ENCODE measurements around the gene LOXL1. TPM values are rescaled to one million over a fixed set of nuclear protein-coding genes. Genes with fewer than 3 reads are reported as not detected.

Gene LOXL1, protein sequence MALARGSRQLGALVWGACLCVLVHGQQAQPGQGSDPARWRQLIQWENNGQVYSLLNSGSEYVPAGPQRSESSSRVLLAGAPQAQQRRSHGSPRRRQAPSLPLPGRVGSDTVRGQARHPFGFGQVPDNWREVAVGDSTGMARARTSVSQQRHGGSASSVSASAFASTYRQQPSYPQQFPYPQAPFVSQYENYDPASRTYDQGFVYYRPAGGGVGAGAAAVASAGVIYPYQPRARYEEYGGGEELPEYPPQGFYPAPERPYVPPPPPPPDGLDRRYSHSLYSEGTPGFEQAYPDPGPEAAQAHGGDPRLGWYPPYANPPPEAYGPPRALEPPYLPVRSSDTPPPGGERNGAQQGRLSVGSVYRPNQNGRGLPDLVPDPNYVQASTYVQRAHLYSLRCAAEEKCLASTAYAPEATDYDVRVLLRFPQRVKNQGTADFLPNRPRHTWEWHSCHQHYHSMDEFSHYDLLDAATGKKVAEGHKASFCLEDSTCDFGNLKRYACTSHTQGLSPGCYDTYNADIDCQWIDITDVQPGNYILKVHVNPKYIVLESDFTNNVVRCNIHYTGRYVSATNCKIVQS
- total RNA-seq (2016; rRNA removed; fragmentation: Illumina TruSeq; extraction: Trizol) (0.51 TPM in 1 of 2 replicates, not detected in the other), polyA plus RNA-seq (2011; rRNA removed) (0.16 and 1.3 TPM in 2 replicates), polyA minus RNA-seq (2011; rRNA and poly(A)+ RNA removed; ENCODE audit: low replicate concordance) (0.30 and 1.4 TPM in 2 replicates), Bru-seq, nascent RNA (percentile 14 among the genes with signal in this experiment), BruChase-seq, experiment 1, labeled RNA remaining after a 6-hour chase (not detected), BruChase-seq, experiment 2, labeled RNA remaining after a 2-hour chase (percentile 11 among the genes with signal in this experiment)
- total RNA-seq (2016; cell fraction: cytosol; rRNA removed; fragmentation: Illumina TruSeq; extraction: Trizol; ENCODE audit: low read depth): 0.10 TPM in 1 of 2 replicates, not detected in the other
- total RNA-seq (2016; cell fraction: insoluble cytoplasmic fraction; rRNA removed; fragmentation: Illumina TruSeq; extraction: Trizol): 0.30 and 0.40 TPM in 2 replicates
- total RNA-seq (2016; cell fraction: membrane; rRNA removed; fragmentation: Illumina TruSeq; extraction: Trizol): 0.46 and 0.69 TPM in 2 replicates
- total RNA-seq (2016; cell fraction: nucleus; rRNA removed; fragmentation: Illumina TruSeq; extraction: Trizol): 0.47 TPM in 1 of 2 replicates, not detected in the other
- polyA plus RNA-seq (2011; cell fraction: cytosol; rRNA removed): 0.58 and 0.69 TPM in 2 replicates
- 0.35 and 0.80 TPM in 2 replicates for polyA plus RNA-seq (2011; cell fraction: nucleus; rRNA removed)
- not detected in 2 replicates for polyA plus RNA-seq (2012)
- 0.31 and 0.33 TPM in 2 replicates for polyA plus RNA-seq (2016; cell fraction: cytosol; fragmentation: Illumina TruSeq; extraction: Trizol; ENCODE audit: low read depth)
- polyA plus RNA-seq (2016; cell fraction: insoluble cytoplasmic fraction; fragmentation: Illumina TruSeq; extraction: Trizol; ENCODE audit: low read depth): 0.39 TPM in 1 of 2 replicates, not detected in the other
- polyA plus RNA-seq (2016; cell fraction: membrane; fragmentation: Illumina TruSeq; extraction: Trizol; ENCODE audit: low read depth): 0.41 and 0.76 TPM in 2 replicates
- polyA plus RNA-seq (2016; cell fraction: nucleus; fragmentation: Illumina TruSeq; extraction: Trizol; ENCODE audit: insufficient read depth, low read depth): 0.92 and 1.1 TPM in 2 replicates
- 0.26 TPM in 1 of 2 replicates, not detected in the other for polyA minus RNA-seq (2011; cell fraction: cytosol; rRNA and poly(A)+ RNA removed)
- polyA minus RNA-seq (2011; cell fraction: nucleus; rRNA and poly(A)+ RNA removed): 0.39 TPM in 1 of 2 replicates, not detected in the other
- long read RNA-seq, experiment 1: 0 reads
- long read RNA-seq, experiment 2: 0 reads

DNA sequence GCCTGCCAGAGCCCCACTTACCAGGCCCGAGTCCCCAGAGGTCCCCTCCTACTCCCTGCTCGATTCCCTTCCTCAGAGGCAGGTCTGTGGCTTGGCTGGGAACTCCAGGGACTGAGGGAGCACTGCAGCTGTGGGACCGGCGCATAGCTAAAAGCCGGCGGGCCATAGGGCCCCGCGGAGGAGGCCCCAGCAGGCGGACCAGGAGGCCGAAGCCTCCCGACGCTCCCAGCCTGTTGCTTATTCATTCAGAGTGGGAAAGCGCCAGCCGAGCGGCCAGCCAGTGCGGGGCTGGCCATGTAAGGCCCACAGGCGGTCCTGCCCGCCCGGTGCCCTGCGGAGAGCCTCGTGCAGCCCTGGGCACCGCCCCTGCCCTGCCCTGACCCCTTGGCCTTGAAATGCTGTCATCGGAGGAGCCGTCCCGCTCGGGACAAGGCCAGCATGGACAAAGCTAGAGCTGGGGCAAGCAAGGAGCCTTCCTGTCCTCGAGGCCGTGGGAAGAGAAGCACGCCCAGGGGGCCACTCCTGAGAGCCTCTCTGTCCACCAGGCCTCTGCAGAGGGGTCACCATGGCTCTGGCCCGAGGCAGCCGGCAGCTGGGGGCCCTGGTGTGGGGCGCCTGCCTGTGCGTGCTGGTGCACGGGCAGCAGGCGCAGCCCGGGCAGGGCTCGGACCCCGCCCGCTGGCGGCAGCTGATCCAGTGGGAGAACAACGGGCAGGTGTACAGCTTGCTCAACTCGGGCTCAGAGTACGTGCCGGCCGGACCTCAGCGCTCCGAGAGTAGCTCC lies at the start of gene LOXL1:
Gene LOXL1 (plus strand): TSS at position 244 of the 784 bp plus-strand sequence. CDS start 322 bp downstream, at position 566.
- FAIRE-seq (no peak), DNase-seq (ENCODE audit: low spot score) (peak; percentile 23), ATAC-seq (peak; percentile 79)
- H4K20me1 ChIP-seq (ENCODE audit: insufficient read depth, low read length): no peaks in the 10 kb centered on the region
- peaks cover 5 to 57% of the 10 kb centered on the region in 2 experiments; a peak in 3 of 5 replicates for H3K27me3 ChIP-seq (ENCODE audit: control insufficient read depth in 1 of 2, insufficient read depth in 2 of 2, low read length in 2 of 2)
- peak within 1 kb of the TSS; percentile 54 for H3K4me2 ChIP-seq (ENCODE audit: low read depth, low read length)
- no peaks in the 10 kb centered on the region for H3K36me3 ChIP-seq (replicated peaks in 1 of 2; ENCODE audit: control insufficient read depth in 1 of 2, insufficient read depth in 2 of 2, low read length in 2 of 2)
- peak within 1 kb of the TSS in 2 of 3 experiments; percentile 25 to 58; a peak in 2 of 6 replicates for H3K4me3 ChIP-seq (replicated peaks in 1 of 3; ENCODE audit: insufficient read depth in 1 of 3, low read depth in 2 of 3, low read length in 3 of 3)
- CTCF ChIA-PET (ENCODE audit: low intra/inter-chr PET ratio, low total read pairs): no interaction called here
- peaks cover 6% of the 10 kb centered on the region; the same call in 1 of the 2 replicates for H3K4me1 ChIP-seq (ENCODE audit: insufficient read depth, low read length)
- POLR2A ChIA-PET: no interaction called here
- no TSS peak for BruUV-seq (replicated peaks)
- in situ Hi-C loops (cut with HindIII; ENCODE audit: extremely low pct_ligation_motif_present, low pct_unique_long_range_greater_than_20kb): no loop called here
- H3K9me3 ChIP-seq (ENCODE audit: low read length): no peaks in the 10 kb centered on the region
- no peak within 1 kb of the TSS for H3K27ac ChIP-seq (ENCODE audit: extremely low read length, insufficient read depth, low read length)
- intact Hi-C loops (cut with micrococcal nuclease; ENCODE audit: unreplicated experiment): no loop called here
- 7% methylated on average over 8 of the region's 47 CpGs for WGBS (ENCODE audit: low lambda C conversion rate)
- H3K79me2 ChIP-seq (ENCODE audit: insufficient read depth, low read length): no peaks in the 10 kb centered on the region
- H2AFZ ChIP-seq (ENCODE audit: low read length): no peak within 1 kb of the TSS
- no peak within 1 kb of the TSS for H3K9ac ChIP-seq (ENCODE audit: insufficient read depth, low read depth, low read length)
- TF ChIP-seq HNRNPLL (IDR thresholded peaks at IDR 0.05; ENCODE audit: low read depth, low read length, poor library complexity, severe bottlenecking) (peak; percentile 69), ZNF501 (CRISPR knock-in tag; IDR thresholded peaks at IDR 0.05) (0 out of 2 replicates have a peak, but pooled peaks have one; percentile 21), MYC (CRISPR knock-in tag; IDR thresholded peaks at IDR 0.05; ENCODE audit: borderline replicate concordance) (peak; percentile 19; the same call in 1 of the 2 replicates), ZNF747 (CRISPR knock-in tag; IDR thresholded peaks at IDR 0.05; ENCODE audit: borderline replicate concordance) (no peak), SALL1 (CRISPR knock-in tag; IDR thresholded peaks at IDR 0.05) (no peak), NAIF1 (CRISPR knock-in tag; IDR thresholded peaks at IDR 0.05; ENCODE audit: borderline replicate concordance) (no peak)
- TF ChIP-seq, protein P1, sequence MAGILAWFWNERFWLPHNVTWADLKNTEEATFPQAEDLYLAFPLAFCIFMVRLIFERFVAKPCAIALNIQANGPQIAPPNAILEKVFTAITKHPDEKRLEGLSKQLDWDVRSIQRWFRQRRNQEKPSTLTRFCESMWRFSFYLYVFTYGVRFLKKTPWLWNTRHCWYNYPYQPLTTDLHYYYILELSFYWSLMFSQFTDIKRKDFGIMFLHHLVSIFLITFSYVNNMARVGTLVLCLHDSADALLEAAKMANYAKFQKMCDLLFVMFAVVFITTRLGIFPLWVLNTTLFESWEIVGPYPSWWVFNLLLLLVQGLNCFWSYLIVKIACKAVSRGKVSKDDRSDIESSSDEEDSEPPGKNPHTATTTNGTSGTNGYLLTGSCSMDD (CRISPR knock-in tag; IDR thresholded peaks at IDR 0.05): 0 out of 2 replicates have a peak, but pooled peaks have one; percentile 11
- TF ChIP-seq, protein P2, sequence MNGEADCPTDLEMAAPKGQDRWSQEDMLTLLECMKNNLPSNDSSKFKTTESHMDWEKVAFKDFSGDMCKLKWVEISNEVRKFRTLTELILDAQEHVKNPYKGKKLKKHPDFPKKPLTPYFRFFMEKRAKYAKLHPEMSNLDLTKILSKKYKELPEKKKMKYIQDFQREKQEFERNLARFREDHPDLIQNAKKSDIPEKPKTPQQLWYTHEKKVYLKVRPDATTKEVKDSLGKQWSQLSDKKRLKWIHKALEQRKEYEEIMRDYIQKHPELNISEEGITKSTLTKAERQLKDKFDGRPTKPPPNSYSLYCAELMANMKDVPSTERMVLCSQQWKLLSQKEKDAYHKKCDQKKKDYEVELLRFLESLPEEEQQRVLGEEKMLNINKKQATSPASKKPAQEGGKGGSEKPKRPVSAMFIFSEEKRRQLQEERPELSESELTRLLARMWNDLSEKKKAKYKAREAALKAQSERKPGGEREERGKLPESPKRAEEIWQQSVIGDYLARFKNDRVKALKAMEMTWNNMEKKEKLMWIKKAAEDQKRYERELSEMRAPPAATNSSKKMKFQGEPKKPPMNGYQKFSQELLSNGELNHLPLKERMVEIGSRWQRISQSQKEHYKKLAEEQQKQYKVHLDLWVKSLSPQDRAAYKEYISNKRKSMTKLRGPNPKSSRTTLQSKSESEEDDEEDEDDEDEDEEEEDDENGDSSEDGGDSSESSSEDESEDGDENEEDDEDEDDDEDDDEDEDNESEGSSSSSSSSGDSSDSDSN (CRISPR knock-in tag; IDR thresholded peaks at IDR 0.05): no peak; the same call in 1 of the 2 replicates
- TF ChIP-seq, protein P3, sequence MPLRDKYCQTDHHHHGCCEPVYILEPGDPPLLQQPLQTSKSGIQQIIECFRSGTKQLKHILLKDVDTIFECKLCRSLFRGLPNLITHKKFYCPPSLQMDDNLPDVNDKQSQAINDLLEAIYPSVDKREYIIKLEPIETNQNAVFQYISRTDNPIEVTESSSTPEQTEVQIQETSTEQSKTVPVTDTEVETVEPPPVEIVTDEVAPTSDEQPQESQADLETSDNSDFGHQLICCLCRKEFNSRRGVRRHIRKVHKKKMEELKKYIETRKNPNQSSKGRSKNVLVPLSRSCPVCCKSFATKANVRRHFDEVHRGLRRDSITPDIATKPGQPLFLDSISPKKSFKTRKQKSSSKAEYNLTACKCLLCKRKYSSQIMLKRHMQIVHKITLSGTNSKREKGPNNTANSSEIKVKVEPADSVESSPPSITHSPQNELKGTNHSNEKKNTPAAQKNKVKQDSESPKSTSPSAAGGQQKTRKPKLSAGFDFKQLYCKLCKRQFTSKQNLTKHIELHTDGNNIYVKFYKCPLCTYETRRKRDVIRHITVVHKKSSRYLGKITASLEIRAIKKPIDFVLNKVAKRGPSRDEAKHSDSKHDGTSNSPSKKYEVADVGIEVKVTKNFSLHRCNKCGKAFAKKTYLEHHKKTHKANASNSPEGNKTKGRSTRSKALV (CRISPR knock-in tag; IDR thresholded peaks at IDR 0.05): peak; percentile 49
